DMS79 treated with DMSO at 0.1 percent for 48 hours (cell line): ENCODE results near the gene AMBP.

Source experiments
- DNase-seq: peaks from one replicate; lab custom pipeline; 2025; lab: John Stamatoyannopoulos, UW

Gene AMBP

GRCh38 chr9:114031037-114031630 lies 47.0 kb downstream of the AMBP start:
- no peak for DNase-seq

- no peak for DNase-seq
Measured at GRCh38 chr9:114030364-114030763, 47.7 kb downstream of the AMBP start.

- DNase-seq, result no peak
Measured at GRCh38 chr9:114029311-114030170, 48.6 kb downstream of the AMBP start.

- no peak for DNase-seq
Measured at GRCh38 chr9:114028646-114029045, 49.5 kb downstream of the AMBP start.

GRCh38 chr9:114027863-114028465 lies 50.1 kb downstream of the AMBP start:
- DNase-seq, result no peak

GRCh38 chr9:114027159-114027862 lies 50.8 kb downstream of the AMBP start:
- no peak for DNase-seq

- no peak for DNase-seq
Measured at GRCh38 chr9:114026335-114026734, 51.8 kb downstream of the AMBP start.

- no peak for DNase-seq
Measured at GRCh38 chr9:114025760-114026159, 52.3 kb downstream of the AMBP start.

- DNase-seq, result no peak
Measured at GRCh38 chr9:114025196-114025753, 52.8 kb downstream of the AMBP start.

GRCh38 chr9:114023961-114024360 lies 54.1 kb downstream of the AMBP start:
- no peak for DNase-seq

GRCh38 chr9:114021578-114021977 lies 56.5 kb downstream of the AMBP start:
- DNase-seq, result no peak

- no peak for DNase-seq
Measured at GRCh38 chr9:114017741-114018715, 60.1 kb downstream of the AMBP start.

- no peak for DNase-seq
Measured at GRCh38 chr9:114016629-114017423, 61.3 kb downstream of the AMBP start.

GRCh38 chr9:114016101-114016500 lies 62.0 kb downstream of the AMBP start:
- no peak for DNase-seq

- DNase-seq, result no peak
Measured at GRCh38 chr9:114015607-114016006, 62.5 kb downstream of the AMBP start.

- no peak for DNase-seq
Measured at GRCh38 chr9:114014044-114014443, 64.1 kb downstream of the AMBP start.

- no peak for DNase-seq
Measured at GRCh38 chr9:114012126-114012525, 66.0 kb downstream of the AMBP start.

- DNase-seq, result no peak
Measured at GRCh38 chr9:114011313-114011712, 66.8 kb downstream of the AMBP start.
